GM18909 (cell line): Measurements from ENCODE around the gene TSPAN31.
"Not testable (repeated sequence)": the region's sequence is repeated elsewhere in the genome, so short reads cannot be mapped to it uniquely, and the experiment has no call there.

Source experiments
- ATAC-seq: cut with Tn5 transposase; IDR thresholded peaks from one replicate; pipeline ENCODE4 v1.9.1; 2021; ENCODE audit warnings: mild to moderate bottlenecking; ENCODE audit not compliant: unreplicated experiment, poor library complexity

TSPAN31 gene

DNA sequence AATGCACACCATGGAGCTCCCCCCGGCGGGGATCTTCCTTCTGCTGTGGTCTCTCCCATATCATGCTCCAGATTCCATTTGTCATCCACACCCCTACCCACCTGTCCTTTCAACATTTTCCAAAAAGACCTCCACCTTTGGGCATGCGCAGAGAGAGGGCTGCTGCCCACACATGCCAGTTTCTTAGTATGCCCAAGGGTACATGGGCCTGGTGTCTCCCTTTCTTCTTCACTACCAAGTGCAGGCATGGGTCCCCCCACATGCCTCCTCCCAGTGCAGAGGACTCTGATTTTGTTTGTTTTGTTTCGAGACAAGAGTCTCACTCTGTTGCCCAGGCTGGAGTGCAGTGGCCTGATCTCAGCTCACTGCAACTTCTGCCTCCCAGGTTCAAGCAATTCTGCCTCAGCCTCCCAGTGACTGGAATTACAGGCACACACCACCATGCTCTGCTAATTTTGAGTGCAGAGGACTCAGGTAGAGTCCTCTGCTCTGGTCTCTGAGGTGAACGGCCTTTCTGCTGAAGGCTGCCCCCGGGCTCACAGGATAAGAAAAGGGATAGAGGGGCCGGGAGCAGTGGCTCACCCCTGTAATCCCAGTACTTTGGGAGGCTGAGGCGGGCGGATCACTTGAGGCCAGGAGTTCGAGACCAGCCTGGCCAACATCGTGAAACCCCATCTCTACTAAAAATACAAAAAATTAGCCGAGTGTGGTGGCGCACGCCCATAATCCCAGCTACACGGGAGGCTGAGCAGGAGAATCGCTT, 22.8 kb upstream of the TSPAN31 start:
- ATAC-seq, result not testable (repeated sequence)

DNA sequence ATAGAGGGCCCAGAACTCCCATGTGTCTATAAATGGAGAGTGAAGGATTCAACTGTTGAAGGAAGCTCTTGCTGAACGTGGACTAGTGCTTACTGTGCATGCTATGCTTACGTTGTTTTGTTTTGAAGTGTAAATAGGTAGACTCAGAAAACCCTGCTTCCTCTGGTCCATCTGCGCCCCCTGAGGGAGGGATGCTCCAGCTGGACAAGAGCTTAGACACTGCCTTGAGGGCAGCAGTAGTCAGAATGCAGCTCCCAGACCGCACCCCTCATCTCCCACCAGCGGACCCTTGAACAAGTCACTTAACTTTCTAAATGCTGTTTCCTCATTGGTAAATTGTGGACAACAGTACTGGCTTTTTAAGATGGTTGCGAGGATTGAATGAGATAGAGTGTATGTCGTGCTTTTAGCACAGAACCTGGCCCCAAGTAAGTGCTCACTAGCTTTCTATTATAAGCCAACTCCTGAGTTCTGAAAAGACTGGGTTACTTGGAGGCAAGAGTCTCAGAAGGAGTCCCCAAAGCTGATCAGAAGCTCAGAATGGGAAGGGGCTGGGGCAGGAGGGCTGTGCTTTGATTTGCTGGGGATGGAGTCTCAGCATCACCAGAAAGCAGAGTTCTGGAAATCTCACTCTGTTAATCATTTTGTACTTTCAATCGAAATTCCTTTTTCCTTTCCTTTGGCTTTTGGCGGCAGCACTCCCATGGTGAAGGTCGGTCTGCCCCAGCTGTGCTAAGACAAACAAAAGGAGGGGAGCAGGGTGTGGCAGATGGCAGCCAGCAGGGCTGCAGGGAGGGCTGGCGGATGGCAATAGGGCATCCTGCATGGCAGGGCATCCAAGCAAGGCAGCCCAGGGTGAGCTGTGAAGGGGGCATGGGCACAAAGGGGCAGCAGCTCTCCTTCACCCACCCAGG, 21.9 kb upstream of the TSPAN31 start:
- ATAC-seq, result no peak

DNA sequence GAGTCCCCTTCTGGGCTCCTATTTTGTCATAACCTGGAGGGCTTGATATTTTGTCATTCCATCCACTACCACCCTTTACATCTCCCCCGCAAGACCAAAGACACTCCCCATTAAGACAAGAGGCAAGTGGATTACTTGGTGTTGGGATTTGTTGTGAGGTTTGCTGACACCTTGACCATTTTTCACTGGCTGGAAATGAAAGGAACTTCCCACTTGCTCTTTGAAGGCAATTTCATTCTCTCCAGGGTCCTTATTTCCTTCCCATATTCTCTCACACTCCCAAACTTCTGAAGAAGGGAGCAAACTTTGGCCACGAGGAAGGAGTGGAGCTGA, 21.2 kb upstream of the TSPAN31 start:
- ATAC-seq, result no peak

DNA sequence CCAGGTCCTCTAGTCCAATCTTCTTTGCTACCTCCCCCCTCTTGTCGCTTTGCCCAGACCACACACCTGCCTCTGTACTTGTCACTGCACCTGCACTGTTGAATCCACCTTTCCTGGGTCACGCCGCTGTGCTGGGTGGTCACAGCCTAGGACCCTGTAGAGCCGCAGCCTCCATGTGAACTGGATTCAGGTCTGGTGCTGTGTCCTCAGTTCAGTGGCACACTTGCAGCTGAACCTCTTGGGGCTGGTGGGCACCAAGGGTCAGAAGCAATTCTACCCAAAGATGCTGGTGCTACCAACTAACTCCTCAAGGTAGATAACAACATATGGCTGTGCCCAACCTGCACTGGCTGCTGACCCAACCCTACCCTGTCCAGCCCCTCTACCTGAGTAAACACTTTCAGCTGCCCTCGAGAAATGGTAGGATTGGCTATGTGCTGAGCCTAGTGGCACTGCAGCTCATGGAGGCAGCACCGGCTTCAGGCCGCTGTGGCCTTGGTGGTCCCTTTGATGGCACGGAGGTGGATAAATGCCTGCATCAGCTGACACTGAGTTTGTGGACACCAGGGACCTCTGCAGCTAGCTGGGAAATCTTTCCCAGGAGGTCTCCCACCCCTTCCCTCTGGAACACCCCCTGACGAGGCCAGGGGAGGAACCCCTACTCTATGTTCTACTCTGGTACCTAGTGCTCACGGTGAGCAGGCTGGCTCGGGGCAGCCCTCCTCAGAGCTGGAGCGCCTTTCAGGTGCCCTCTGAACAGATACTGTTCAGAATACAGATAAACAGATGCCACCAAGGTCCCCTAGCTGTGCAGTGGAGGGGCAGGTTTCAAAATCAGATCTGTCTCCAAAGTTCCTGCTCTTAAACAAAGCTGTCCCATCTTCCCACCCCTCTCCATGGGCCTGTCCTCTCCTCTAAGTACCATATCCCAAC, 20.6 kb upstream of the TSPAN31 start:
- no peak for ATAC-seq

DNA sequence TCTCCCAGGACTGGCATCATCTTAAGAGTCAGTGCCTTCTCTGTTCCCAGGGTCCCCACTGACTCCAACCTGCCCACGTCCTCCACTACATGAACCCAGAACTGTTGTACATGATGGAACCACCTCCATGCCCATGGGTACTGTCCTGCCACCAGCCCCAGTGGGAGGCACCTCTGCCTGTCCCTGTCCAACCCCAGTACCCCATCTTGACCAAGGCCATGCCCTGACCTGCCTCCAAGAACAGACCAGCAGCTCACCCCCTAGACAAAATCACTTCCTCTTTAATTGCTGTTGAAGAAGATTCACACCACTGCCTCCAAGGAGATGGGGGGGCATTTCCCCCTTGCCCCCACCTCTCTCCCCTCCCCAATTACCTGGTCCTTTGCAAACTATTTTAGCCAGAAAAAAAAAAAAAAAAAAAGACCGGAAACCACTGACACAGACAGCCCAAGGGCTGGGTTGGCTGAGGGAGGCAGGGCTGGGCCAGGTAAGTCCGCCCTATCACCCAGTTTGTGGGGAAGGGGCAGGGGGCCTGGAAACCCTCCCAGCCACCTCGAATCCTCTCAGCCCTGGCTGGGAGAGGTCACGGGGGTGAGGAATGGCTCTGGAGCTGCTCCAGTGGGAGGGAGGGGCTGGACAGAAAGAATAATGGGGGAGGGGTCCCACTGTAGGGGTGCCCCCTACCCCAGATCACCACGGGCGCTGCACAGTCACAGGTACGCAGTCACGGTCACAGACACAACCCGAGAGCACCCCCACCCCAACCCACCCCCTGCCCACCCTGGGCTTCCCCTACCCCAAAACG, 19.7 kb upstream of the TSPAN31 start:
- ATAC-seq, result no peak

DNA sequence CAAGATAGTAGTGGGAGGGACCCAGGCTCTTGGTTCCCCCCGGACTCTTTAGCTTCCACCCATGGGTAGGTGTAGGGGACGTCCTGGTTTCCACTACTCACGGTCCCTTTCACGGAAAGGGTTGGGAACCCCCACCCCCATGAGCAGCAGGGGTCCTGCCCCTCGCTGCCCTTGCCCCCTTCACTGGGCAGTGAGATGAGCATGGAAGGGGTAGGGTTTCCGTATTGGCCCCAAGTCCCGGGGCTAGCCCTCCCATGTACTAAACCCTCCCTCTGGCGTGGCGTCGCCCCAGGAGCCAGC, 19.0 kb upstream of the TSPAN31 start:
- ATAC-seq, result no peak

DNA sequence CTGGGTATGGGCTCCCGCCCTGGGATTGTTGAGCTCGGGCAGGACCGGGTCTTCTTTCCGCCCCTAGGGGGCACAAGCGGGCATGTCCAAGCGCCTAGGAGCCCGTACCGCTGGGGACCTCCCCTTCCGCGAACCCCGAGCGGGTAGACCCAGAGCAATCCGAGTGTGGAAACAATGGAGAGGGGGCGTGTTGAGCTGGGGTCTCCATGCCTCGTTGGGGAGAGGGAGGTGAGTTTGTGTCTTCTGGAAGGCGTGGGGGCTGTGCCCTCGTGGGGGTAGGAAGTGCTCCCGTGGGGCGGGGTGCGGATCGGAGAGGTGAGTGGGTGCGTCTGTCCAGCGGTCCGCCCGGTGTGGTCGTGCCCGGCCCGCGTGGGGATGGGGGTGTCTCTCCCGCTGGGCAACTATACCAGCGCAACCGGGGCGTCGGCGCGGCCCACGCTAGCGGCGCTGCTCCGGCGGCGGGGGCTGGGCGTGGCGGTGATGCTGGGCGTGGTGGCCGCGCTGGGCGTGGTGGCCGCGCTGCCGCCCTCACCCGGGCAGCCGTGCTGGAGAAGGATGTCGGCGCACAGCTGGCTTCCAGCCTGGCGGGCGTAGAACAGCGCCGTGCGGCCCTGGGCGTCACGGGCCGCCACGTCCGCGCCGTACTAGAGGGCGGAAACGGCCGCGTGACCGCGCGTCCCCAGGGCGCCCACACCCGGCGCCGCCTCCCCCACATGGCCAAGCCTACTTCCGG, 18.5 kb upstream of the TSPAN31 start:
- no peak for ATAC-seq

DNA sequence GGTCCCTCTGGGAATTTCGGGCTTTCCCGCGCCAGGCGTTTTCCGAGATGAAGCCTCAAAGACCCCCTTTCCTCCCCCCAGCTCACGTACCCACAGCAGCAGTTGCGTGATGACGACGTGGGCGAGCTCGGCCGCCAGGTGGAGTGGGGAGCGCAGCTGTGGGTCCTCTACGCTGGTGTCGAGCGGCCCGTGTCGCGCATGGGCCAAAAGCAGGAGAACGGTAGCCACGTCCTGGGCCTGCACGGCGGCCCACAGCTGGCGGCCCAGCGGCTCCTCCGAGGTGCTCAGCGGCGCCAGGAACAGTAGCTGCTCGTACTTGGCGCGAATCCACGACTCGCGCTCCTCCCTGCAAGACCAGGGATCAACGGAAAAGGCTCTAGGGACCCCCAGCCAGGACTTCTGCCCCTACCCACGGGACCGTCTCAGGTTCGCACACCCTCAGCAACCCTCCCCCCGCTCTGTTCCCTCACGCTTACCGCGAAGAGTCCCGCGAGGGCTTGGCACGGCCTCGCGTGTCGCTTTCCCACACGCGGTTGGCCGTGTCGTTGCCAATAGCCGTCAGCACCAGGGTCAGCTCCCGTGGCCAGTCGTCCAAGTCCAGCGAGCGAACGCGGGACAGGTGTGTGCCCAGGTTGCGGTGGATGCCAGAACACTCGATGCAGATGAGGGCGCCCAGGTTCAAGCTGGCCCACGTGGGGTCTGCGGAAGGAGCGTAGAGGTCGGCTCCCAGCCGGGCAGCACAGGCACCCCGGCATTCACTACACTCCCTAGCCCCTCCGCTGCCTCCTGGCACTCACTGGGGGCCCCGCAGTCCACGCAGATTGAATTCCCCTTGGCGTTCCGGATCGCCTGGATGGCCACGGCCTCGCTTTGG, 17.7 kb upstream of the TSPAN31 start:
- ATAC-seq, result no peak

DNA sequence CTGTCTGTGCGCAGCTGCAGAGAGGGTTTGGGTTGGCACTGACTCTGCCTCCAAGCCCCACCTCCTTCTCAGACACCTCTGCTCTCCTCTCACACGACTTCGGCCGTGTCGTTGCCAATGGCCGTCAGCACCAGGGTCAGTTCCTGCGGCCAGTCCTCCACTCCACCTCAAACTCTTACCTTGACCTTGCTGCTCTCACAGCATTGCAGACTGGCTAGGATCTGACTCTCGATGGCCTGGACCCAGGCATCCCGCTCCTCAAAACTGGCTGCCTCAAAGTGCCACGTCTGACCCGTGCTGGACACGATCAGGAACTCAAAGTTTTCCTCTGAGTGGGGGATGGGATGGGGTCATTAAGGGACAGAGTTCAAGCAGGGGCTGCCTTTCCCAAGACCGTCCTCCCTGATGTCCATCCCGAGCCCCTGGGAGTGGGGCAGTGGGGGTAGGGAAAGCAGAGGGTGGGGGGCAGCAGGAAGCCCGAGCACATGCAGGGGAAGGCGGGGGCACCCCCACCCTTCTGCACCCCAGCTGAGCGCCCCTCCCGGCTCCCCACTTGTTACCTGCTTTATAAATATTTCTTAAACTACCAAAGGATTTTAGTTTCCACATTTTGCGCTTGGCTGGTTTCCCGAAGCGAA, 17.0 kb upstream of the TSPAN31 start:
- ATAC-seq, result no peak

DNA sequence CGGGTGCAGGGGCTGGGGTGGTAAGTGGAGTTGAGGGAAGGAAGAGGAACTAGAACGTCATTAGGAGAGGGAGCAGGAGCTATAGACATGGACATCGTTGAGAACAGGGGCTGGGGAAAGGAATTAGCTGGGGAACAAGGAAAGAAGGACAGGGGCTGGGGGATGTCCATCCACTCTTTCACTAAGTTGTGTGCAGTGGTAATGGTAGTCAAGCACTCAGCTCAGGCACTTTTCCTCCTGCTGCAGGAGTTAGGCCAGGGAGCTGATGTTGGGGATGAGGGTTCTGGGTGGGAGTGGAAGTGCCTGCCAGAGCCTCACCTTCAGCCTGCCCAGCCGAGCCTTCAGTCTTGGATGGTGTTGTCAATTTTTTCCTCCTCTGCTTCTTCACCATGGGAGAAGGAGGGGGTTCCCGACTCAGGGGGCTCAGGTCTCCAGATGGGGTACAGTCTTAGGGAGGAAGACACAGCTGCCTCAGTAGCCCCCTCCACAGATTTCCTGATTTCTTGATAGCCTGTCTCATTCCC, 15.5 kb upstream of the TSPAN31 start:
- ATAC-seq, result no peak

DNA sequence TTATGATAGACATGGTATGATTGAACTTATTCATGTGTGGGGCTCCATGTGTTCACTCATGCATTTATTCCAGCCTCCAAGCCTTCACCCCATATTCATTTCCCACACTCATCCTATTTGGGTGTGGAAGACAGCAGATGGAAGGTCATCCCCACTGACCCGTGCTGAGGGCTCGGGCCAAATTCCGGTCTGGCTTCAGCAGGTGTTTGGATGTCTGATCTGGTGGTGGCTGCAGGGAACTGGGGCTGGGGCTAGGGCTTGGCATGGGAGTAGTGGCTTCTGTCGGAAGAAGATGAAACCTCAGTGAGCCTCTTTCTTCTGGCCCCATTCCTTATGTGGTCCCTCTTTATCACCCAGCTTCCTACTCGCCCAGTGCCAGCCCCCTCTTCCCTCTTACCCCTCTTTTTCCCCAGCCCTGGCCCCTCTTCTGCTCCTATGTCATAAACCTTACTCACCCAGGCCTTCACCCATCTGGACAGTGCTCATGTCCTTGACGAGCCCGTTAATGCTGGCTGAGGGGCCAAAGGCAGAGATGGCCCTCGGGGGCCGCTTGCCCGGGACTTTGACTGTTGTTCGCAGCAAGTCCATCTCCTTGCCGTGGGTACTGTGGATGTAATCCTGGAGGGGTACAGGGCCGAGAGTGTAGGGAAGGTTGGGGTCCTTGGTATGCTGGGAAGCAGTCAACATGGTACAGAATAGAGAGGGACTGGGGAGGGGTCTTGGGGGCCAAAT, 14.3 kb upstream of the TSPAN31 start:
- no peak for ATAC-seq

DNA sequence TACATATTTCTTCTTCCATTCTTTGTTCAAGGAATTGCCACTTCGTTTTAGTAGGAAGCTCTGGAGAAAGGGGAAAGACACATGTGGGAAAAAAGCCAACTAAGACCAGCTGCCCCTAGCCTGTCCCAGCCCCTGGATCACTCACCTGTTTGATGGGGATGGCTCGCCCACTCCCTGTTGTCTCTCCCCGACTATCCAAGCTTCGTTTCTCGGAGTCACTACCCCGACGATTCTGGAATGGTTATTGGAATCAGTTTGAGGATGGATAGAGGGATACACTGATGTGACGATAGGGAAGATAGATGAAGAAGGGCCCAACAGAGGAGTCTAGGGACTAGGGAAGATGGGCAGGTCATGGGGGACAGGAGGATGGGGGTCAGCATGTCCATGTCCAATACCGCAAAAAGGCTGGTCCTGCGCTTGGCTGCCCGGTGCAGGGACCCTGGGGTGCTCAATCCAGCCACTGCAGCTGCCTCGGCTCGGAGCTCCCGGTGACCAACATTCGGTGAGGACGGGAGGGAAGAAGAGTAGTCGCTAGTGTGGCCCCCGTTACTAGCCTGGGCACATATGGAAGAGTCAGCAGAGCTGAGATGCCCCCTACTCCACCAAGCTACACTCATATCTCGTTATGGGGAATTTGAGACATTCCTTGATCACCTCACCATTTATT, 13.3 kb upstream of the TSPAN31 start:
- no peak for ATAC-seq

DNA sequence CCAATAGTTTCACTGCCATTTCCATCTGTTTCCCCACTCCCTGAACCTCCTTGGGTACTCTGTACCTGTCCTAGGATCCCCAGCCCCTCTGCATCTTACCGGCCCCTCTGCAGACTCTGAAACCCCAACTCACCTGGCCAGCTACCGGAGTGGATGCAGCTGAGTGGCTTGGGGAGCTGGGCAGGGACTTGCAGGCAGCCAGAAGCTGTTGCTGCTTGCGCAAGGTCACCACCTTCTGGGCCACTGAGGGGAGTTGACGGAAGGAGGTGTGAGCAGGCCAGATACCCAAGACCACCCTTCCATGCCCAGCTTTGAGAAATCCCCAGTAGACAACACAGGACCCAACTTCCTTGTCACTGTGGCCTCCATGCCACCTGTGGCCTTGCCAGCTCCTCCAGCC, 12.6 kb upstream of the TSPAN31 start:
- no peak for ATAC-seq

DNA sequence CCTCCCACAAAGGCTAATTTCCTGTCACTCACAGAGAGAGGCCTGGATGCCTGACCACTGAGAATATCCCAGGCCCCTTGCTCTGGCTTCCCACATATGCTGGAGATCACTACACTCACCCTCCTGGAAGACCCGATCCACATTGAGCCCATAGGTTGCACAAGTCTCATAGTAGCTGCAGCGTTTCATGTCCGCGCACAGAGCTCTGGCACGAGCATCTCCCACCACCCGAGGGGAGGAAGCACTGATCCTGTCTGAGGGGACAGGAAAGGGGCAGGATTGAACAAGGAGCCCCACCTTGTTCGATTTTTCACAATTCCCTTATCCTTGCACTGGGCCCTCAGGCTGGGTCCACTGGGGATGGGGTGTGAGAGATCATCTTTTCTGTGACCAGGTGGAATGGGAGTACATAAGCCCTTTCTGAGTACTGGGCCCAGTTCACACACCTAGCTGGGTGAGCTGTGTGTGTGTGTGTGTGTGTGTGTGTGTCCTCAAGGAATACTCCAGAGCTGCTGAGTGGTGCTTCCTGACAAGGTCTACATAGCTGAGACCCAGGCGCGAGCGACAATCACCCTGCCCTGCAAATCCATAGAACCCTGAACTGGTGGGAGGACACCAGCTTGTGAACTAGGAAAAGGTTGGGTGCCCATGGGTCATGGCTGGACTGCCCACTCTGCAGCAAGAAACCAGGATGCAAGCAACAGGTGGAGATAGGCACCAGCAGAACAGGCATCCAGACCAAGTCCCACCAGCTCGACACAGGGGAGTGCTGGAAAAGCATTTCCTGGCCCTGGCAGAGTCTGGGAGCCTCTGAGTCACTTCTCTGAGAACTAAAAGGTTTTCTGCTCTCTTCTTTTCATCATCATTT, 11.9 kb upstream of the TSPAN31 start:
- no peak for ATAC-seq

DNA sequence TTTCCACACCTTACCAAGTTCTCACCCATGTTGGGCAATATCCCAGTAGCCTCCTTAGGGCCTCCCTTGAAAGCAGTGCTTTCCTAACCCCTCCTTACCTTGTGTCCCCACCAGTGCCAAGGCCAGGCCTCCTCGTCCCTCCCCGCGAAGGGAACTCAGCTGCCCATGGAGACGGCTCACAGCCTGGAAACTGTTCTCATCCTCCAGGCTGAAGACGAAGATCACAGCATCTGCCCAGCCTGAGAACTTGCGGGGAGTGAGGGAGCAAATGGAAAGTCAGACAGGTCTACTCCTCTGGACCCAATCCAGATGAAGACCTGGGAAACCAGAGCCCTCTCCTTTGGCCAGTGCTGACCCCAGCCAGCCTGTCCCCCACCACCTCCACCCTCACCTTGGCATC, 10.9 kb upstream of the TSPAN31 start:
- no peak for ATAC-seq

DNA sequence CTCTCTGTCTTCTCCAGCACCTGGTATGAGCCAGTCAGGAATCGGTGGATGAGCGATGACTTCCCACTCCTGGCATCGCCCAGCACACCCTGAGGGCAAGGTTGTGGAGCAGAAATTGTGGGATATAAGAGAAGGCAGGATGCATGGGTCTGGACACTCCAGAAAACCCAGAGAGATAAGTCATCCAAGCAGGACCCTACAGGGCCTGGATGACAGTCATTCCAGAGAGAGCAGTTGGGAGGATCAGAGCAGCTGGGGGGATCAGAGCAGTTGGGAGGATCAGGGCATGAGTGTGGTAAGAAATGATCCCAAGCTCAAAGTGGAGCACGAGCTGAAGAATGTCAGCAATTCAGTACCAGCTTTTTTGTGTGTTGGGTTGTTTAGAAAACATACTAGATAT, 10.2 kb upstream of the TSPAN31 start:
- ATAC-seq, result no peak
